Heart left ventricle (tissue), 16 donors: Measurements from ENCODE around the gene SCFD2. TPM values are rescaled to one million over a fixed set of nuclear protein-coding genes. Genes with fewer than 3 reads are reported as not detected.

Source experiments
- ATAC-seq, 4 donors: fragments of 200-7000 bp; cut with Tn5 transposase; one replicate each; pipeline ENCODE4 v1.9.1; 2020 to 2022; ENCODE audit warnings: moderate library complexity in 4 of 4, mild to moderate bottlenecking in 3 of 4, moderate number of reproducible peaks in 1 of 4
- DNase-seq, 5 donors: peaks; one replicate each; pipeline ENCODE4 v3.0.0-alpha.2; 2020
- H3K27ac ChIP-seq, 12 donors: fragments of 200-600 bp; sonication (generic) in 4 of 12; one replicate each; pipeline versions ENCODE4 v1.5.0 to v1.8.0; 2016 to 2022; ENCODE audit warnings: mild to moderate bottlenecking in 2 of 12
- H3K27me3 ChIP-seq, 9 donors: fragments of 200-600 bp; sonication (generic) in 2 of 9; one replicate each; pipeline versions ENCODE4 v1.5.1 to v1.8.0; 2016 to 2022; ENCODE audit warnings: mild to moderate bottlenecking in 3 of 9
- H3K36me3 ChIP-seq, 9 donors: fragments of 200-600 bp; sonication (generic) in 2 of 9; one replicate each; pipeline versions ENCODE4 v1.5.0 to v1.8.0; 2018 to 2022; ENCODE audit warnings: mild to moderate bottlenecking in 2 of 9
- H3K4me1 ChIP-seq, 12 donors: fragments of 200-600 bp; sonication (generic) in 4 of 12; one replicate each; pipeline versions ENCODE4 v1.5.0 to v1.8.0; 2016 to 2022; ENCODE audit warnings: mild to moderate bottlenecking in 3 of 12
- H3K4me3 ChIP-seq, 12 donors: fragments of 200-600 bp; sonication (generic) in 4 of 12; one replicate each; pipeline versions ENCODE4 v1.5.0 to v1.8.0; 2017 to 2022; ENCODE audit warnings: mild to moderate bottlenecking in 9 of 12, moderate library complexity in 4 of 12
- H3K9me3 ChIP-seq, 12 donors: fragments of 200-600 bp; sonication (generic) in 4 of 12; one replicate each; pipeline versions ENCODE4 v1.5.0 to v1.8.0; 2016 to 2022; ENCODE audit warnings: mild to moderate bottlenecking in 1 of 12
- POLR2A ChIP-seq, 2 donors: fragments of 450-650 bp; IDR thresholded peaks; one replicate each; pipeline ENCODE4 v1.6.1; 2017; ENCODE audit warnings: antibody characterized with exemption in 2 of 2, mild to moderate bottlenecking in 2 of 2, moderate library complexity in 2 of 2
- WGBS, 4 donors: extraction: QIAGEN DNeasy Blood & Tissue Kit in 2 of 4; methylation state at CpG; one replicate each; pipeline versions ENCODE4 v1.1.5 to v1.1.7; 2013 to 2018; 5-methylcytosine and 5-hydroxymethylcytosine counted together
- intact Hi-C, 10 donors: fragments of 100-400 bp; cut with DNase I; formaldehyde crosslinking; loops; one replicate each; pipeline versions ENCODE4 v1.11.1 to v1.14.2; 2022
- polyA plus RNA-seq, 2 donors: library from polyadenylated mRNA; stranded (reverse); fragments of 200-250 nt; gene quantifications; one replicate each; pipeline ENCODE4 v1.2.3, GENCODE V29; 2013
- total RNA-seq, 9 donors: library from RNA; depleted of rRNA in 2 of 9; stranded (reverse); fragments of >200 nt in 2 of 9; fragmentation: NEBNext Ultra II Directional in 3 of 9; extraction: Animal tissue kit (Norgen Biotek cat#: 25700) in 3 of 9; gene quantifications; one replicate each; pipeline versions ENCODE4 v1.1.0 to v1.2.4, GENCODE V29; 2016 to 2023
- TF ChIP-seq, protein P1 (sequence below), 12 donors: fragments of 200-600 bp; sonication (generic) in 4 of 12; IDR thresholded peaks; one replicate each; pipeline versions ENCODE4 v1.5.0 to v1.8.0; 2018 to 2022; ENCODE audit warnings: antibody characterized with exemption in 12 of 12, mild to moderate bottlenecking in 5 of 12
- donor health status: ischemic (EF 13 %, LVEDD 7.1; RV severe dilation, severe dysfunction).
- donor health status: healthy with polysubstance abuse.
- donor health status: DM: no; HTN: yes; CAD: no.
- donor health status: DM: no; HTN: no; CAD: no.
- donor health status: ischemic (EF 25% LVEDD 6.9; RV normal size, moderate dysfunction).
- donor health status: ischemic (EF 25% LVEDD 5.7; RV mildly dilated, moderate dysfunction).
- donor health status: healthy.
- donor health status: DM: yes; HTN: yes; CAD: no.
- donor health status: ischemic (EF 35%, LVEDD 5.7; RV mildly dilated, moderate dysfunction).
- donor health status: nonischemic (EF 11% LVEDD 7.7; RV severe dilation, severe dysfunction).
- donor health status: DM: yes; HTN: yes; CAD: no.
- donor health status: PGD.
- donor health status: ischemic (EF 29% LVEDD 5.4; RV normal size, mild dysfunction).
- donor health status: nonischemic (EF 23%, LVEDD 6.1; RV moderate dilation, normal function).

The SCFD2 gene
- total and polyA plus RNA-seq, 11 donors, result 3.7 to 14.0 (median 9.8) TPM

DNA sequence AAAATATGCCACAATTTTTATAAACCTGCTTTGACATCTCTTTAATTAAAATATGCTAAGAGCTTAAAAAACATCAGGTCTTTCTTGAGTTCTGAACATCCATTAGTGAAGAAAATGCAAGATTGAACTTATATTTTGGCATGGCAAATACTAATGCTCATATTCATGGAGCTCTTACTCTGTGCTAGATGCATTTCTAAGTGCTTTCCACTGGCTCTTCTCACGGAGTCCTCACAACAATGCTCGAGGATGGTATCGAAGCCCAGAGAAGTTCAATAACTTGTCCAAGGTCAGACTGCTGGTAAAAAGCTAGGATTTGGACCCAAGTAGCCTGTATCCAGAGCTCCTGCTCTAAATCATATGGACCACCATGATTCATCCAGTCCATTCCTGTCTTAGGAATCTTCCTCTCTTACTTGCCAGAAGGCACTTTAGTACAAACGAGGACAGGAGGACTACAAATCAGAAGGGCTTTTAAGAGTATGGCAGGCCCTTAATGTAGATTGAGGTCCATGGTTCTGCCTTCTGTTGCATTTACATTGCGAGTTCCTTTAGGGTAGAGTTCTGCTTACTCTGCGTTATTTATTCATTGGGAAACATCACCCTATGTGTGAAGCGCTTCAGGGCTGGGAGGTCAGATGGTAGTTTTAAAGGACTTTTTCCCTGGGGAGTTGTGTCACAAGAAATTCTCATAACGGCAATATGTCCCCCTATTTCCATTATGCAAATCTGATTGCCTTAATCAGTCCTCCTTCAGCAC is 304.6 kb downstream of the SCFD2 start:
- intact Hi-C loops, result no loop called here
- no peak overlapping the region for H3K4me3 ChIP-seq
- no peak for DNase-seq
- H3K27ac ChIP-seq, result no peak overlapping the region
- H3K27me3 ChIP-seq, result no peaks in the 10 kb centered on the region
- ATAC-seq, result no peak
- peaks cover 0 to 4% (median 0%) of the 10 kb centered on the region in 12 donors for H3K9me3 ChIP-seq
- no peaks in the 10 kb centered on the region for H3K36me3 ChIP-seq
- no peak for TF ChIP-seq POLR2A (IDR thresholded peaks at IDR 0.05)
- TF ChIP-seq, protein P1, sequence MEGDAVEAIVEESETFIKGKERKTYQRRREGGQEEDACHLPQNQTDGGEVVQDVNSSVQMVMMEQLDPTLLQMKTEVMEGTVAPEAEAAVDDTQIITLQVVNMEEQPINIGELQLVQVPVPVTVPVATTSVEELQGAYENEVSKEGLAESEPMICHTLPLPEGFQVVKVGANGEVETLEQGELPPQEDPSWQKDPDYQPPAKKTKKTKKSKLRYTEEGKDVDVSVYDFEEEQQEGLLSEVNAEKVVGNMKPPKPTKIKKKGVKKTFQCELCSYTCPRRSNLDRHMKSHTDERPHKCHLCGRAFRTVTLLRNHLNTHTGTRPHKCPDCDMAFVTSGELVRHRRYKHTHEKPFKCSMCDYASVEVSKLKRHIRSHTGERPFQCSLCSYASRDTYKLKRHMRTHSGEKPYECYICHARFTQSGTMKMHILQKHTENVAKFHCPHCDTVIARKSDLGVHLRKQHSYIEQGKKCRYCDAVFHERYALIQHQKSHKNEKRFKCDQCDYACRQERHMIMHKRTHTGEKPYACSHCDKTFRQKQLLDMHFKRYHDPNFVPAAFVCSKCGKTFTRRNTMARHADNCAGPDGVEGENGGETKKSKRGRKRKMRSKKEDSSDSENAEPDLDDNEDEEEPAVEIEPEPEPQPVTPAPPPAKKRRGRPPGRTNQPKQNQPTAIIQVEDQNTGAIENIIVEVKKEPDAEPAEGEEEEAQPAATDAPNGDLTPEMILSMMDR (IDR thresholded peaks at IDR 0.05), result no peak
- WGBS, 4 donors, result 95 to 98% (median 97%) methylated on average over 8 of the region's 8 CpGs
- H3K4me1 ChIP-seq, result peaks cover 0 to 4% (median 0%) of the 10 kb centered on the region in 12 donors

DNA sequence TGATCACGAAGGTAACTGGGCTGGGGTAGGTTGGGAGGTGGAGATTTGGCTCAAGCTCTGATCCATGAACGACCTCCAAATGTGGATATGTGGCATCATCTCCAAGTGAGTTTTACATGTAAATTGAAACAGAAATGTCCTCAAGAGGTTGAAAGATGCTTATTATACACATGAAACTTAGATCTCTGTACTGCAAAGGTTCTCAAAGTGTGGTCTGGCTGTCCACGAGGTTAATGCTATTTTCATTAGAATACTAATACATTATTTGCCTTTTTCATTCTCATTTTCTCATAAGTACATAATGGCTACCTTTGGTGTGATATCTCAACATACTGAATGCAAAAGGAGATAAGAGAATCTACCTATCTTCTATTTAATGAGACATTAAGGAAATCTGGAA is 305.6 kb downstream of the SCFD2 start:
- no peak for TF ChIP-seq POLR2A (IDR thresholded peaks at IDR 0.05)
- TF ChIP-seq, protein P1 (IDR thresholded peaks at IDR 0.05), result no peak
- ATAC-seq, result no peak
- H3K4me3 ChIP-seq, result no peak overlapping the region
- no peak for DNase-seq
- 72 to 94% (median 91%) methylated on average over 3 of the region's 3 CpGs for WGBS, 4 donors
- intact Hi-C loops, result no loop called here
- H3K27ac ChIP-seq, result no peak overlapping the region
- H3K9me3 ChIP-seq, result peaks cover 0 to 4% (median 0%) of the 10 kb centered on the region in 12 donors
- H3K4me1 ChIP-seq, result peaks cover 0 to 13% (median 4%) of the 10 kb centered on the region in 12 donors
- H3K27me3 ChIP-seq, result no peaks in the 10 kb centered on the region
- H3K36me3 ChIP-seq, result no peaks in the 10 kb centered on the region

DNA sequence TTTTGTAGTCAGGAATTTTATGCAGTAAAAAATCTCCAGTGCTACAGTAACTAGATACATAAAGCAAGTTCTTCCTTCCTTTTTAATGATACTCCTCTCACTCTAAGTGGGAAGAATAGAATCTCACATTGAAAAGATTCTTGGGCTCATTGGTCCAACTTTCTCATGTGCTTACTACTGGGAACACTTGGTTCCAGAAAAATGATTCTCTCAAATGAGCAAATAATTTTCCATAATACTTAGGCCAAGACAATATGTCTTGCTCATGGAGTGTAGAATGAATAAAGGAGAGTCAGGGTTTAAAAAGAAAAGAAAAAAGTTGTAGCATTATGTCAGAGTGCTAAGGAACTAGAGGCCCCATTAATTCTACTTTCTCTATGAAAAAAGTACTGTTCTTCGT is 306.0 kb downstream of the SCFD2 start:
- Histone ChIP-seq H3K4me3 (no peak overlapping the region), H3K9me3 (peaks cover 0 to 4% (median 0%) of the 10 kb centered on the region in 12 donors), H3K36me3 (no peaks in the 10 kb centered on the region), H3K27me3 (no peaks in the 10 kb centered on the region), H3K4me1 (peaks cover 0 to 17% (median 5%) of the 10 kb centered on the region in 12 donors), H3K27ac (no peak overlapping the region)
- DNase-seq (no peak), ATAC-seq (no peak)
- no peak for TF ChIP-seq POLR2A (IDR thresholded peaks at IDR 0.05)
- 94 to 97% (median 96%) methylated on average over 1 of the region's 1 CpG for WGBS, 4 donors
- intact Hi-C loops, result no loop called here

DNA sequence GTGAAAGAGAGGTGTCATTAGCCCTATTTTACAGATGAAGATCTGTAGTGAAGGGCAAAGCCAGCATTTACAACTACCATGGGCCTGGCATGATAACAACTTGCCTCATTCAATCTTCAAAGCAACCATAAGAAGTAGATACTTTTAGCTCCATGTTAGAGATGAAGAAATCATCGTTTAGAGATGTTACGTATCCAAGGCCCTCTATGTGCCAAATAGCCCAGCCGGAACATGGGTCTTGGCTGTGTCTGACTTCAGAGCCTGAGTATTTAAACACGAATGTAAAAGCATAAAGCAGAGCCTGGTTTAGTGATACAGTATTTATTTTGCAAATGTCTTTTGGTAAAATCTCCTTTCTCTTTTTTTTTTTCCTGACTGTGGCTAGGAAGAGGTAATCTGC is 306.6 kb downstream of the SCFD2 start:
- no peak overlapping the region for H3K27ac ChIP-seq

More for the DNA sequence above, 306.6 kb downstream of the SCFD2 start:
- ATAC-seq (peak in 2 of 4 donors; percentile 18 to 53), DNase-seq (no peak)
- Histone ChIP-seq H3K27me3 (no peaks in the 10 kb centered on the region), H3K4me3 (no peak overlapping the region), H3K4me1 (peaks cover 0 to 20% (median 5%) of the 10 kb centered on the region in 12 donors), H3K9me3 (peaks cover 0 to 4% (median 0%) of the 10 kb centered on the region in 12 donors), H3K36me3 (no peaks in the 10 kb centered on the region)
- TF ChIP-seq POLR2A (IDR thresholded peaks at IDR 0.05), result no peak
- TF ChIP-seq, protein P1 (IDR thresholded peaks at IDR 0.05), result no peak
- intact Hi-C loops, result no loop called here
- WGBS, 4 donors, result 45 to 67% (median 57%) methylated on average over 4 of the region's 4 CpGs
